Testis (tissue), 2 donors: ENCODE data around the gene DNAJC6.

ENCODE experiments used
- CTCF ChIP-seq, 3 experiments: fragments of 450-650 bp in 2 of 3; fragments of 200-600 bp in 1 of 3; sonication (generic) in 1 of 3; IDR thresholded peaks; one replicate each; pipeline ENCODE4 v1.5.1; 2016 to 2019; ENCODE audit warnings: antibody characterized with exemption in 3 of 3, mild to moderate bottlenecking in 2 of 3, moderate library complexity in 1 of 3
- POLR2A ChIP-seq: fragments of 450-650 bp; IDR thresholded peaks from one replicate; pipeline ENCODE4 v1.6.1; 2017; ENCODE audit warnings: antibody characterized with exemption, mild to moderate bottlenecking, moderate library complexity

DNA sequence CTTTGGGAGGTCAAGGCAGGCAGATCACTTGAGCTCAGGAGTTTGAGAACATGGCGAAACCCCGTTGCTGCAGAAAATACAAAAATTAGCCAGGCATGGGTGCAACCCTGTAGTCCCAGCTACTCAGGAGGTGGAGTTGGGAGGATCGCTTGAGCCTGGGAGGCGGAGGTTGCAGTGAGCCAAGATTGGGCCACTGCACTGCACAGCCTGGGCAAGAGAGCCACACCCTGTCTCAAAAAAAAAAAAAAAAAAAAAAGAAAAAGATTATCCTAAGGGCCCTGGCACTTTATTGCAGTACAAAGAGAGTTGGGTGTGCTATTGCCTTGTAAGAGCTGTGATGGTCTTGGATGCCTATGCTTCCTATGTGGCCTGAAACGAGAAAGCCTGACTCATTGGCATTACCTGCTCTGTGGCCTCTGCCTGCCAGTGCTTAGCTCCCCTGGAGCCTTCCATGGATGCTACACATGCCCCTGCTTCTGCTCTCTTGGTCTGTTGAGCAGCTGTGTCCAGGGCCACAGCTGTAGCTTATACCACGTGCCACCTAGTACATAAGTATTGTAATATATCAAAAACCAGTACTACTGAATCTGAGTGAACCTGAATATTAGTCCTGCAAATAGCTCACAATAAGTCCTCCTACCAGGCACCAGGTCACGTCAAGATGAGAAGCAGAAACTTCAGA is 45.8 kb downstream of the DNAJC6 start:
- no peak for TF ChIP-seq POLR2A
- TF ChIP-seq CTCF (IDR thresholded peaks at IDR 0.05), result no peak
